ENCODE measurements around the gene QSOX1.

The QSOX1 gene

GRCh38 chr1:180234369-180235076 lies 79.9 kb downstream of the QSOX1 start:
- no peak for DNase-seq (ENCODE audit: low read depth)

DNA sequence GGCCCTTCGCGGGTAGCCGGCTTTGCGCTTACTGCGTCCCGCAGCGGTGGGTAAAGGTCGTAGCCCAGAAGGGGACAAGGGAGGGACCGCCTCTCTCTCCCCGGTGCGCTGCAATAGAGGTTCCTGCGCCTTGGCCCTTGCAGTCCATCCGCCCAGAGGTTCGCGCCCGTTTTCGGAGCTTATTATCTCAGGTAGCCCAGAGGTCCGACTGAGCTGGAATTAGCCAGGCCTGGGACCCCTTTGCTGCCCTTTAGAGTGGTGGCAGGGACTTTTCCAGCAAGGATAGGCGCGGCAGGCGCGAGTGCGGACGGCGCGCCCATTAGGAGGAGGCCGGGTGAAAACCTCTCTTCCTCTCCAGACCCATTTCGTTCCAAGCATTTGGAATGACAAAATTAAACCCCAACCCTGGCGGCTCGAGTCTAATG lies 80.4 kb downstream of the QSOX1 start:
- DNase-seq (ENCODE audit: low read depth) = no peak

GRCh38 chr1:180235502-180236239 lies 81.0 kb downstream of the QSOX1 start:
- DNase-seq (ENCODE audit: low read depth) = no peak

DNA sequence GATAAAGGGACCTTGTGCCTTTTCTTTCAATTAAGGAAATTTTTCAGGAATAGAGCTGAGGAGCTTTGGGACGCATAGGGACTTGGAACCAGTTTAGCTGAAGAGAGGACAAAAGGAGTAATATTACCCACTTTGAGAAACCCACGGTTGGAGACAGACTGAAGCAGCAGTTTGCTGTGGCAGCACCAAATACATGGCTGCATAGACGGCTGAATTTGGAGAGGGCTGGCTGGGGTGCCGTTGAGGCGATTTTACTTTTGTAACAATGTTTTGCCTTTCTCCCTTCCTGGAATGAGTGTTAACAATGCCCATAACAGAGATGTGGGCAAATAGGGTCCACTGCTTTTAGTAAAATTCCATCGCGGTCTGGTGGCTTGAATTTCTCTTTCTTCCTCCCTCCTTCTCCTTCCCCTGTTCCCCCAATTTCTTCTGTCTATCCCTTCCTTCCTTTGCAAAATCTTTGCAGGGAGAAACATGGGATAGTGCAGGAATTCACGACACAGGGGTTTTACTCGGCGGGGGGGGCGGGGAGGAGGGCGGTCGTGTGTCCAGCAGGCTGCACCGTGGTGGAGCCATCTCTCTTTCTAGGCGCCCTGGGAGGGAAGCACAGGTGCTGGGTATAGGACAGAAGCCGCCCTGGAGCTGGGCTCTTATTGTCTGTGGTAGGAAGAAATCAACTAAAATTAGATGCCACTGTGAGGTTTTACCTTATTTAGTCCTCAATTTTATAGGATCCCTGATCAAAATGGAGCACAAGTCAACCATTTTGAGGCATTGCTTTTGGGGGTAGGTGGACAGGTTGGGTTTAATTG lies 82.2 kb downstream of the QSOX1 start:
- no peak for DNase-seq (ENCODE audit: low read depth)

DNA sequence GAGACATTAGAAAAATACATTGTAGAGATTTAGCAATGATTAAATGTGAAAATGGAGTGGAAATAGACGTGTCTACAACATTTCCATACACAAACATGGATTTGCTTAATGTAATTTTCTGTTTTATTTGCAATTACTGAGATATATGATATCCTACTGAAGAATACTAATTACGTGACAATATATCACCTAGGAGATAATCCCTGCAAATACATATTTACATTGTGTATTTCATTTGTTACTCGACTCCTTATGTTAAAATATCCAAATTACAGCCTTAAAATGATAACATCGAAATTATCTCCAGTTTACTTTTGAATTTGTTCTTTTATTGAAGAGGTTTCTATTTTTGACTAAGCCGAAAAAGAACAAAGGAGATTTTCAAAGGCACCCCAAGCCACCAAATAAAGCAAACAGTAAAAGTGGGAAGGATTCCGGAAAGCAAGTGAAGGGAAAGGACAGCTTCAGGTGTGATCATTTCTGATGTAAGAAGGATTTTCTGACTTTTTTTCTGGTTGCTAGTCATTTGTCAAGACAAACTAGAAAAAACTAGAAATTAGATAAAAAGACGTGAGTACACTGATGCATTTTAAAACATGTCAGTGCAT lies 83.3 kb downstream of the QSOX1 start:
- no peak for DNase-seq (ENCODE audit: low read depth)

- DNase-seq (ENCODE audit: low read depth) = no peak
These were observed 84.0 kb downstream of the QSOX1 start for GRCh38 chr1:180238675-180239074.

DNA sequence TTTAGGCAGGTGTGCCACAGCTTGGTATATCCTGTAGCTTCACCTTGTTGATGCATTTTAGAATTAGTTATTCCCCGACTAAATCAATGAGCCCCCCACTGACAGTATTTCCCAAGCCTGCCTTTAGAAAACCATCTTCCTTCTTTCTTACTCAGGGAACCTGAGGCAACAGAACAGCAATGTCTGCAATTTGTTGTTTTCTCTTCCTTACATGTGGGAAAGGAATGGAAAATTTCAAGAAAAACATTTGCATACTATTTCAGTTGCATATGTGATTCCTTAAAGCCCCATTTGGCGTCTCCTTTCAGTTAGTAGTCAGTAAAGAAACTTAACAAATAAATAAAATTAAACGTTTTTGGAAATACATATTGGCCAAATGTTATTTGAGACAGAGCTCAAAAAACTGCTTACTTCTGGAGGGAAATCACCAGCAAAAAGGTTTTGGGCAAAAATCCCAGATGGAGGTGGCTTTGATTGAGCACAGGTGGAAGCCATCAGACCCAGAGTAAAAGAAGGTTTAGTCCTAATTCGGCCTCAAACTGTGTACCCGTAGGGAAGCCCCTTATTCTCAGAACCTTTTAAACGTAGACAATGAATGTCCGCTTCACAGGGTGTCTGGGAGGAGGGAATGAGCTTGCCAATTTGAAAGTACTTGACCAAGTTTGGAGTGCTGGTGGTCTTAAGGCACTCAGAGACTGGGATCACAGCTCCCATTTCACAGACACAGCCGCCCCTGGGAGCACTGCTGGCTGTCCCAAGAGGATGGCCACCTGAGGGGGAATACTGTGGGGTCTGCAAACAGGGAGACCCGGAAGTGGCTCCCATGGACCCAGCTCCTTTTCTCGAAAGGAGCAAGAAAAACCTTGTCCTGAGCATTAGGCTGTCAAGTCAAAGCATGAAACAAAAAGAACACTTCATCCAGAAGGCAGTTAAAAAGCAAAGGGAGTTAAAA lies 84.8 kb downstream of the QSOX1 start:
- no peak for DNase-seq (ENCODE audit: low read depth)

GRCh38 chr1:180241716-180242544 lies 87.3 kb downstream of the QSOX1 start:
- no peak for DNase-seq (ENCODE audit: low read depth)

DNA sequence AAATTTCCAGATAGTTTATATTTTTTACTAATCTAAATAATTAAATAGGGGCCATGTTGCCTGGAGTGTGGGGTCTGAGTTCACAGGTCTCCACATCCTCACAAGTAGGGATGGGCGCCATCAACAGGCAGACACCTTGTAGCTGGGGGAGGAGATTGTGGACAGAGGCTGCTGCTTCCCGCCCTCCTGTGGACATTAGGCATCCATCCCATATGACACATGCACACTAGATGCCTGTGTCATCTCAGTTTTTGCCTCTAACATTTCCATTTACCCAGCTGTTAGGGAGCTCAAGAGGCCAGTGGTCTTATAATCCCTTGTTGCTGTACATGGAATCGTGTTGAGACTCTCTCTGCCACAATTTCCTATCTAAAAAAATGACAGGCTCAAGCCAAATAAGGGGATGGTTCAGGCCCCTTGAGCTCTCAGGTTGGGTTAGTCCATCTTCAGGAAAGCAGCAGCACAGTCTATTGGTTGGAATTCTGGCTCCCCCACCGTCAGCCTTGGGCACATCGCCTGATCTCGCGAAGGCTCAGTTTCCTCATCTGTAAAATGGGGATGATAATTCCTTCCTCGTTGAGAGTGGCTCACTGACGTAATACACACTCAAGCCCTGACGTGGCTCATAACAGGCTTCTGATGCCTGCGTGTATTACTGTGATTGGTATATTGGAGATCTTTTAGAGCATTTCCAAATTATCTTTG lies 89.0 kb downstream of the QSOX1 start:
- DNase-seq (ENCODE audit: low read depth) = no peak

- no peak for DNase-seq (ENCODE audit: low read depth)
These were observed 90.2 kb downstream of the QSOX1 start for GRCh38 chr1:180244840-180245239.

- DNase-seq (ENCODE audit: low read depth) = no peak
These were observed 91.9 kb downstream of the QSOX1 start for GRCh38 chr1:180246579-180246978.

GRCh38 chr1:180247061-180247460 lies 92.4 kb downstream of the QSOX1 start:
- DNase-seq (ENCODE audit: low read depth) = no peak

- DNase-seq (ENCODE audit: low read depth) = no peak
These were observed 92.9 kb downstream of the QSOX1 start for GRCh38 chr1:180247580-180247979.

DNA sequence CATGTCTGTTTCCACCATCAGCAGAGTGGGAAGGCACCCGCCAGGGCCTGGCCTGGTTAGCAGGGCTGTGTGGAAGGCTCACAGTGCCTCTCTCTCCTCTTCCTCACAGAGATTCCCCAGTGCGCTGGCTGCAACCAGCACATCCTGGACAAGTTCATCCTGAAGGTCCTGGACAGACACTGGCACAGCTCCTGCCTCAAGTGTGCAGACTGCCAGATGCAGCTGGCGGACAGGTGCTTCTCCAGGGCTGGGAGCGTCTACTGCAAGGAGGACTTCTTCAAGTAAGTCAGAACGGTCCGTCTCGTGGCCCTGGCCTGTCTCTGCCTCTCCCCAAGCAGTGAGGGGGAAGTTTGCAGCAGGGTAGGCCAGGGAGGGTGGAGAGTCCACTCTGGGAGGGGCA lies 93.5 kb downstream of the QSOX1 start:
- no peak for DNase-seq (ENCODE audit: low read depth)

- DNase-seq (ENCODE audit: low read depth) = no peak
These were observed 94.3 kb downstream of the QSOX1 start for GRCh38 chr1:180248731-180249681.

DNA sequence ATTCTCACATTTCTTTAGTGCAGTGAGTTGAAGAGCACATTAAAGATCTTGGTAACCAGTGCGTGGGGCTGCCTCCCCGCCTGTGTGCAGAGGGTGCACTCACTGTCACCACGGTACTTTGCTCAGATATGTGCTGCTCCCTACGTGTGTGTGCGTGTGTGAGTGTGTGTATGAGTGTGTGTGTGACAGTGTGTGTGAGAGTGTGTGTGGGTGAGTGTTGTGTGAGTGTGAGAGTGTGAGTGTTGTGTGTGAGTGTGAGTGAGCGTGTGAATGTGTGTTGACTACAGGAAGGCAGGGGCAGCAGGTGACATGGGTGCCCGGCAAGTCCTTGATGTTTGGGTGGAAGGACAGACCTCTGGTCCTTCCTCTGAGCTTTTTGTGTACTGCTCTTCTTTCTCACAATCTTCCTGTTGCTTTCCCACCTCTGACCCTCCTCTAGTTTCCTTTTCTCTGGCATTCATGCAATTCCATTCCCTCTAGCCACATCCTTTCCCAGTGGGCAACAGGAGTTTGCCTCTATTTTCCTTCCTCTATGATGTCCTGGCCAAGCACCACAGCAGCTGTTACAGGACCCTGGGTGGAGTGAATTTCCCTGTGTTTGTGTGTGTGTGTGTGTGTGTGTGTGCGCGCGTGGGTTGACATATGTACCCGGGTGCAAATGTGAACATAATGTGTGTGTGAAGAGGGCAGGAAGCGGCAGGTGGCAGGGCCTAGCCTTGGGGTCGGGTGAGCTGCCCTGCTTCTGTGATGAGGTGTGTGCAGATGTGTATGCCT lies 95.2 kb downstream of the QSOX1 start:
- no peak for DNase-seq (ENCODE audit: low read depth)

- no peak for DNase-seq (ENCODE audit: low read depth)
These were observed 95.8 kb downstream of the QSOX1 start for GRCh38 chr1:180250499-180250770.
